ENCODE measurements around the gene ZNF827.
A peak's percentile ranks its signal among the peaks of the same experiment; 100 is the strongest.
"Not testable (repeated sequence)": the region's sequence is repeated elsewhere in the genome, so short reads cannot be mapped to it uniquely, and the experiment has no call there.

Gene ZNF827

GRCh38 chr4:145840162-145840768 lies 98.4 kb downstream of the ZNF827 start:
- CTCF ChIA-PET = interaction anchor here (0.6 to 1.0 kb wide), 2 partner anchors 99 to 332 kb away, joined by 3 read pairs; no protein-coding TSS in a partner anchor
- POLR2A ChIA-PET = no interaction called here
- TF ChIP-seq ZNF654 (tag by site-specific recombination; IDR thresholded peaks at IDR 0.05; ENCODE audit: low read depth) = peak; percentile 33
- TF ChIP-seq KLF16 (tag by site-specific recombination; IDR thresholded peaks at IDR 0.05) = no peak

GRCh38 chr4:145839151-145839550 lies 99.5 kb downstream of the ZNF827 start:
- no peaks in the 10 kb centered on the region for H3K4me1 ChIP-seq (ENCODE audit: control insufficient read depth, insufficient read depth, low read length)
- TF ChIP-seq INSM2 (tag by site-specific recombination; IDR thresholded peaks at IDR 0.05) = no peak
- no peak for TF ChIP-seq FEZF1 (tag by site-specific recombination; IDR thresholded peaks at IDR 0.05)
- no peak for TF ChIP-seq ZBTB7A (tag by site-specific recombination; IDR thresholded peaks at IDR 0.05; ENCODE audit: low read depth)
- TF ChIP-seq ZNF624 (tag by site-specific recombination; IDR thresholded peaks at IDR 0.05) = no peak
- no peak for TF ChIP-seq ZNF350 (tag by site-specific recombination; IDR thresholded peaks at IDR 0.05)
- TF ChIP-seq, protein P1, sequence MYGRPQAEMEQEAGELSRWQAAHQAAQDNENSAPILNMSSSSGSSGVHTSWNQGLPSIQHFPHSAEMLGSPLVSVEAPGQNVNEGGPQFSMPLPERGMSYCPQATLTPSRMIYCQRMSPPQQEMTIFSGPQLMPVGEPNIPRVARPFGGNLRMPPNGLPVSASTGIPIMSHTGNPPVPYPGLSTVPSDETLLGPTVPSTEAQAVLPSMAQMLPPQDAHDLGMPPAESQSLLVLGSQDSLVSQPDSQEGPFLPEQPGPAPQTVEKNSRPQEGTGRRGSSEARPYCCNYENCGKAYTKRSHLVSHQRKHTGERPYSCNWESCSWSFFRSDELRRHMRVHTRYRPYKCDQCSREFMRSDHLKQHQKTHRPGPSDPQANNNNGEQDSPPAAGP (tag by site-specific recombination; IDR thresholded peaks at IDR 0.05) = no peak
- no peak for TF ChIP-seq RBAK (tag by site-specific recombination; IDR thresholded peaks at IDR 0.05)
- no peak for TF ChIP-seq ZNF513 (tag by site-specific recombination; IDR thresholded peaks at IDR 0.05)
- no peak for TF ChIP-seq MEIS1 (CRISPR knock-in tag; IDR thresholded peaks at IDR 0.05; ENCODE audit: borderline replicate concordance)
- TF ChIP-seq, protein P2, sequence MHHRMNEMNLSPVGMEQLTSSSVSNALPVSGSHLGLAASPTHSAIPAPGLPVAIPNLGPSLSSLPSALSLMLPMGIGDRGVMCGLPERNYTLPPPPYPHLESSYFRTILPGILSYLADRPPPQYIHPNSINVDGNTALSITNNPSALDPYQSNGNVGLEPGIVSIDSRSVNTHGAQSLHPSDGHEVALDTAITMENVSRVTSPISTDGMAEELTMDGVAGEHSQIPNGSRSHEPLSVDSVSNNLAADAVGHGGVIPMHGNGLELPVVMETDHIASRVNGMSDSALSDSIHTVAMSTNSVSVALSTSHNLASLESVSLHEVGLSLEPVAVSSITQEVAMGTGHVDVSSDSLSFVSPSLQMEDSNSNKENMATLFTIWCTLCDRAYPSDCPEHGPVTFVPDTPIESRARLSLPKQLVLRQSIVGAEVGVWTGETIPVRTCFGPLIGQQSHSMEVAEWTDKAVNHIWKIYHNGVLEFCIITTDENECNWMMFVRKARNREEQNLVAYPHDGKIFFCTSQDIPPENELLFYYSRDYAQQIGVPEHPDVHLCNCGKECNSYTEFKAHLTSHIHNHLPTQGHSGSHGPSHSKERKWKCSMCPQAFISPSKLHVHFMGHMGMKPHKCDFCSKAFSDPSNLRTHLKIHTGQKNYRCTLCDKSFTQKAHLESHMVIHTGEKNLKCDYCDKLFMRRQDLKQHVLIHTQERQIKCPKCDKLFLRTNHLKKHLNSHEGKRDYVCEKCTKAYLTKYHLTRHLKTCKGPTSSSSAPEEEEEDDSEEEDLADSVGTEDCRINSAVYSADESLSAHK (tag by site-specific recombination; IDR thresholded peaks at IDR 0.05) = no peak
- CTCF ChIA-PET = interaction anchor here (0.7 to 1.0 kb wide), 2 partner anchors 100 to 132 kb away, joined by 3 to 4 read pairs; no protein-coding TSS in a partner anchor
- H3K27ac ChIP-seq (ENCODE audit: extremely low read depth, low read depth, low read length) = no peak overlapping the region
- H3K36me3 ChIP-seq (ENCODE audit: control insufficient read depth in 2 of 2, insufficient read depth in 1 of 2, low read length in 2 of 2) = peaks cover 0 to 6% of the 10 kb centered on the region in 2 experiments; a peak in 1 of 3 replicates
- no peak overlapping the region for H3K4me3 ChIP-seq (ENCODE audit: low read depth, low read length)
- no peaks in the 10 kb centered on the region for H3K9me3 ChIP-seq (ENCODE audit: control insufficient read depth, insufficient read depth, low read depth, low read length)
- POLR2A ChIA-PET = no interaction called here

More at GRCh38 chr4:145840162-145840768, 98.4 kb downstream of the ZNF827 start:
- H3K36me3 ChIP-seq (ENCODE audit: control insufficient read depth in 2 of 2, insufficient read depth in 1 of 2, low read length in 2 of 2) = peaks cover 0 to 10% of the 10 kb centered on the region in 2 experiments; a peak in 1 of 3 replicates
- H3K9me3 ChIP-seq (ENCODE audit: control insufficient read depth, insufficient read depth, low read depth, low read length) = no peaks in the 10 kb centered on the region
- H3K4me3 ChIP-seq (ENCODE audit: low read depth, low read length) = no peak overlapping the region
- H3K27ac ChIP-seq (ENCODE audit: extremely low read depth, low read depth, low read length) = no peak overlapping the region
- H3K4me1 ChIP-seq (ENCODE audit: control insufficient read depth, insufficient read depth, low read length) = no peaks in the 10 kb centered on the region

- H3K4me1 ChIP-seq (ENCODE audit: control insufficient read depth, insufficient read depth, low read length); H3K36me3 ChIP-seq (ENCODE audit: control insufficient read depth in 2 of 2, insufficient read depth in 1 of 2, low read length in 2 of 2); H3K27ac ChIP-seq (ENCODE audit: extremely low read depth, low read depth, low read length); H3K9me3 ChIP-seq (ENCODE audit: control insufficient read depth, insufficient read depth, low read depth, low read length); H3K4me3 ChIP-seq (ENCODE audit: low read depth, low read length); CTCF ChIA-PET; POLR2A ChIA-PET: not testable (repeated sequence)
Observed at GRCh38 chr4:145832384-145832783, 106.2 kb downstream of the ZNF827 start.

Measured in HEK293 (cell line).